HG03457 (cell line): ENCODE data around the gene TMPRSS9.

Source experiments
- ATAC-seq: cut with Tn5 transposase; IDR thresholded peaks from one replicate; pipeline ENCODE4 v1.9.1; 2021; ENCODE audit warnings: moderate number of reproducible peaks; ENCODE audit not compliant: unreplicated experiment

Gene TMPRSS9

GRCh38 chr19:2359992-2360685, at the start of gene TMPRSS9:
TMPRSS9 (plus strand) TSS chr19:2360265; CDS start chr19:2389786, 29,521 bp downstream.
- ATAC-seq = no peak

GRCh38 chr19:2311093-2311492, 49.0 kb upstream of the TMPRSS9 start:
- ATAC-seq = no peak

- ATAC-seq = no peak
Measured at GRCh38 chr19:2312820-2313501, 47.1 kb upstream of the TMPRSS9 start.

- ATAC-seq = no peak
Measured at GRCh38 chr19:2315121-2315817, 44.8 kb upstream of the TMPRSS9 start.

GRCh38 chr19:2315818-2316353, 44.2 kb upstream of the TMPRSS9 start:
- no peak for ATAC-seq

GRCh38 chr19:2317300-2317699, 42.8 kb upstream of the TMPRSS9 start:
- no peak for ATAC-seq

- ATAC-seq = no peak
Measured at GRCh38 chr19:2317756-2318155, 42.3 kb upstream of the TMPRSS9 start.

GRCh38 chr19:2318923-2319322, 41.1 kb upstream of the TMPRSS9 start:
- no peak for ATAC-seq

- no peak for ATAC-seq
Measured at GRCh38 chr19:2319551-2319950, 40.5 kb upstream of the TMPRSS9 start.

GRCh38 chr19:2320049-2320448, 40.0 kb upstream of the TMPRSS9 start:
- no peak for ATAC-seq

- no peak for ATAC-seq
Measured at GRCh38 chr19:2320939-2321338, 39.1 kb upstream of the TMPRSS9 start.

- ATAC-seq = no peak
Measured at GRCh38 chr19:2321565-2322283, 38.3 kb upstream of the TMPRSS9 start.

GRCh38 chr19:2323707-2324106, 36.4 kb upstream of the TMPRSS9 start:
- no peak for ATAC-seq

GRCh38 chr19:2324220-2324948, 35.7 kb upstream of the TMPRSS9 start:
- no peak for ATAC-seq

GRCh38 chr19:2325281-2326046, 34.6 kb upstream of the TMPRSS9 start:
- ATAC-seq = no peak

- no peak for ATAC-seq
Measured at GRCh38 chr19:2326699-2327360, 33.2 kb upstream of the TMPRSS9 start.

- ATAC-seq = no peak
Measured at GRCh38 chr19:2327773-2328400, 32.2 kb upstream of the TMPRSS9 start.

- peak; percentile 54 for ATAC-seq
Measured at GRCh38 chr19:2328401-2329148, 31.5 kb upstream of the TMPRSS9 start, which contains the start of the genes LSM7 and SPPL2B. LSM7 (minus strand) TSS chr19:2328586; CDS start chr19:2328566, 20 bp downstream. SPPL2B (plus strand) TSS chr19:2328684; CDS start chr19:2328710, 26 bp downstream.
